Measurements from ENCODE around the gene GPR83. TPM values are rescaled to one million over a fixed set of nuclear protein-coding genes. Genes with fewer than 3 reads are reported as not detected.

The GPR83 gene
- polyA plus RNA-seq, 1 of the 3 experiments (the other 2 are of a cell fraction) = 0.02 TPM

GRCh38 chr11:94417386-94417987 lies 16.3 kb upstream of the GPR83 start:
- 84% methylated on average over 4 of the region's 4 CpGs for WGBS (ENCODE audit: low lambda C conversion rate)
- Histone ChIP-seq H3K79me2 (ENCODE audit: insufficient read depth) (no peaks in the 10 kb centered on the region), H3K4me1 (ENCODE audit: control insufficient read depth in 1 of 2, insufficient read depth in 2 of 2, low read depth in 1 of 2, low read length in 1 of 2) (no peaks in the 10 kb centered on the region), H3K9me3 (no peaks in the 10 kb centered on the region), H3F3A (replicated peaks; ENCODE audit: insufficient read depth) (peaks cover 2% of the 10 kb centered on the region), H3K9me2 (no peaks in the 10 kb centered on the region), H3K4me2 (no peak overlapping the region), H3K27ac (ENCODE audit: low read depth in 2 of 2, low read length in 1 of 2) (no peak overlapping the region), H3K9ac (no peak overlapping the region), H3K36me3 (replicated peaks in 1 of 2; ENCODE audit: control insufficient read depth in 1 of 2, insufficient read depth in 2 of 2, low read length in 1 of 2) (peaks cover 9 to 10% of the 10 kb centered on the region in 2 experiments), H4K20me1 (ENCODE audit: insufficient read depth) (no peaks in the 10 kb centered on the region), H3K4me3 (ENCODE audit: low read depth in 2 of 2, low read length in 1 of 2) (no peak overlapping the region; a peak in 1 of 4 replicates), H2AFZ (ENCODE audit: low read depth) (no peak overlapping the region), H3K27me3 (ENCODE audit: insufficient read depth) (no peaks in the 10 kb centered on the region)
- CTCF ChIA-PET = interaction anchor here (0.6 to 7.0 kb wide), 18 partner anchors 9 to 521 kb away, joined by 3 to 55 read pairs (median 4); partner anchors contain the start of genes GPR83 and PANX1
- TF ChIP-seq, protein P1, sequence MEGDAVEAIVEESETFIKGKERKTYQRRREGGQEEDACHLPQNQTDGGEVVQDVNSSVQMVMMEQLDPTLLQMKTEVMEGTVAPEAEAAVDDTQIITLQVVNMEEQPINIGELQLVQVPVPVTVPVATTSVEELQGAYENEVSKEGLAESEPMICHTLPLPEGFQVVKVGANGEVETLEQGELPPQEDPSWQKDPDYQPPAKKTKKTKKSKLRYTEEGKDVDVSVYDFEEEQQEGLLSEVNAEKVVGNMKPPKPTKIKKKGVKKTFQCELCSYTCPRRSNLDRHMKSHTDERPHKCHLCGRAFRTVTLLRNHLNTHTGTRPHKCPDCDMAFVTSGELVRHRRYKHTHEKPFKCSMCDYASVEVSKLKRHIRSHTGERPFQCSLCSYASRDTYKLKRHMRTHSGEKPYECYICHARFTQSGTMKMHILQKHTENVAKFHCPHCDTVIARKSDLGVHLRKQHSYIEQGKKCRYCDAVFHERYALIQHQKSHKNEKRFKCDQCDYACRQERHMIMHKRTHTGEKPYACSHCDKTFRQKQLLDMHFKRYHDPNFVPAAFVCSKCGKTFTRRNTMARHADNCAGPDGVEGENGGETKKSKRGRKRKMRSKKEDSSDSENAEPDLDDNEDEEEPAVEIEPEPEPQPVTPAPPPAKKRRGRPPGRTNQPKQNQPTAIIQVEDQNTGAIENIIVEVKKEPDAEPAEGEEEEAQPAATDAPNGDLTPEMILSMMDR (IDR thresholded peaks at IDR 0.05) = peak; percentile 73
- no peak for TF ChIP-seq NFIC (IDR thresholded peaks at IDR 0.05; ENCODE audit: borderline replicate concordance)
- TF ChIP-seq TCF12 (IDR thresholded peaks at IDR 0.05) = no peak
- no peak for TF ChIP-seq SIN3A (IDR thresholded peaks at IDR 0.05; ENCODE audit: borderline replicate concordance, low read depth, low read length)
- TF ChIP-seq RCOR1 (IDR thresholded peaks at IDR 0.05; ENCODE audit: low read length) = no peak
- no peak for TF ChIP-seq EP300 (IDR thresholded peaks at IDR 0.05; ENCODE audit: borderline replicate concordance in 1 of 2, low read depth in 1 of 2, low read length in 1 of 2)
- TF ChIP-seq FOSL2 (IDR thresholded peaks at IDR 0.05; ENCODE audit: borderline replicate concordance, low read depth) = no peak
- no peak for TF ChIP-seq FOXJ3 (CRISPR knock-in tag; IDR thresholded peaks at IDR 0.05)
- TF ChIP-seq RAD21 (IDR thresholded peaks at IDR 0.05; ENCODE audit: low read length) = peak; percentile 72
- TF ChIP-seq FOXM1 (IDR thresholded peaks at IDR 0.05; ENCODE audit: low read depth) = no peak
- peak; percentile 76 for TF ChIP-seq SMC3 (IDR thresholded peaks at IDR 0.05; ENCODE audit: low read depth, low read length)
- peak; percentile 26 for DNase-seq
- POLR2A ChIA-PET = no interaction called here

GRCh38 chr11:94405062-94405833 lies 4.0 kb upstream of the GPR83 start:
- Histone ChIP-seq H4K20me1 (ENCODE audit: insufficient read depth) (no peaks in the 10 kb centered on the region), H3K9me3 (no peaks in the 10 kb centered on the region), H3K27ac (ENCODE audit: low read depth in 2 of 2, low read length in 1 of 2) (no peak overlapping the region), H3K27me3 (ENCODE audit: insufficient read depth) (peaks cover 18% of the 10 kb centered on the region), H3K79me2 (ENCODE audit: insufficient read depth) (no peaks in the 10 kb centered on the region), H3K4me2 (no peak overlapping the region), H2AFZ (ENCODE audit: low read depth) (no peak overlapping the region), H3K36me3 (replicated peaks in 1 of 2; ENCODE audit: control insufficient read depth in 1 of 2, insufficient read depth in 2 of 2, low read length in 1 of 2) (no peaks in the 10 kb centered on the region), H3K4me1 (ENCODE audit: control insufficient read depth in 1 of 2, insufficient read depth in 2 of 2, low read depth in 1 of 2, low read length in 1 of 2) (peaks cover 0 to 10% of the 10 kb centered on the region in 2 experiments; a peak in 1 of 4 replicates), H3F3A (replicated peaks; ENCODE audit: insufficient read depth) (no peaks in the 10 kb centered on the region), H3K9me2 (no peaks in the 10 kb centered on the region), H3K9ac (no peak overlapping the region), H3K4me3 (ENCODE audit: low read depth in 2 of 2, low read length in 1 of 2) (no peak overlapping the region)
- ChIA-PET POLR2A (no interaction called here), CTCF (interaction anchor here (0.6 to 1.7 kb wide), 4 partner anchors 11 to 510 kb away, joined by 3 to 6 read pairs (median 3); no protein-coding TSS in a partner anchor)
- 86% methylated on average over 4 of the region's 4 CpGs for WGBS (ENCODE audit: low lambda C conversion rate)
- DNase-seq = no peak
- no peak for TF ChIP-seq GATA2 (CRISPR knock-in tag; IDR thresholded peaks at IDR 0.05)
- no peak for TF ChIP-seq CHD2 (IDR thresholded peaks at IDR 0.05; ENCODE audit: low read length, partially characterized antibody)
- TF ChIP-seq NRF1 (IDR thresholded peaks at IDR 0.05; ENCODE audit: low read depth, low read length) = no peak
- TF ChIP-seq TCF12 (IDR thresholded peaks at IDR 0.05) = no peak
- no peak for TF ChIP-seq EZH2phosphoT487 (IDR thresholded peaks at IDR 0.05; ENCODE audit: borderline replicate concordance, low read depth)
- no peak for TF ChIP-seq REST (IDR thresholded peaks at IDR 0.05; ENCODE audit: low read depth, low read length)
- TF ChIP-seq FOSL2 (IDR thresholded peaks at IDR 0.05; ENCODE audit: borderline replicate concordance, low read depth) = no peak
- TF ChIP-seq MEF2A (IDR thresholded peaks at IDR 0.05; ENCODE audit: borderline replicate concordance, low read depth) = no peak
- TF ChIP-seq MXI1 (IDR thresholded peaks at IDR 0.05; ENCODE audit: low read depth, low read length) = no peak
- no peak for TF ChIP-seq NFIC (IDR thresholded peaks at IDR 0.05; ENCODE audit: borderline replicate concordance)
- TF ChIP-seq PBX3 (IDR thresholded peaks at IDR 0.05) = no peak

Data from SK-N-SH (cell line).